ENCODE measurements around the gene MT1M.
"Not testable (repeated sequence)": the region's sequence is repeated elsewhere in the genome, so short reads cannot be mapped to it uniquely, and the experiment has no call there.

Gene MT1M

DNA sequence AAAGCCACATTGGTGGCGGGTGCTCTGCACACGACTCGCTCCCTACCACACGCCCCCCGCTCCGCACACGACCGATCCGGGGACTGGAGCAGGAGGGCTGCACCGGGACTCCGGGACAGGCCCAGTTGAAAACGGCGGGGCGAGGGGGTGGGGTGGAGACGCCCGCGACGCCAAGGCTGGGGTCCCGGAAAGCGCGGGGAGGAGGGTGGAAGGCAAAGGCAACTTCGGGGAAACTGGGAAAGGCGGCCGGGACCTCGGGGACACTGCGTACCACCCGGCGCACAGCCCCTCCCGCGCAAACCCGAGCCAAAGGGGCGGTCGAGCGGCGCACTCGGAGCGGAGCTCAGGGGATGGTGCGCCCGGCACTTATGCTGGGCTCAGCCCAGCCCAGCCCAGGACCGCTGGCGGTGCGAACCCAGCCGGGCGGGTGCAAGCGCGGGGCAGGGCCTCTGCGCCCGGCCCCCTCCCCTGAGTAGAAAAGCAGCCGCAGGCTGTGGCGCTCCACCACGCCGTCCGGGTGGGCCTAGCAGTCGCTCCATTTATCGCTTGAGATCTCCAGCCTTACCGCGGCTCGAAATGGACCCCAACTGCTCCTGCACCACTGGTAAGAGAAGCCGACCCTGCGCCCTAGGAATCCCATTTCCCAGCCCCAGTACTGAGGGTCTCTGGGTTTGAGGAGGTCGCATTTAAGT is at the start of gene MT1M:
TSS of gene MT1M (plus strand) at position 504 of the 692 bp plus-strand sequence. CDS start at position 577, 73 bp downstream.
- peak; percentile 48 for DNase-seq (ENCODE audit: low spot score)

DNA sequence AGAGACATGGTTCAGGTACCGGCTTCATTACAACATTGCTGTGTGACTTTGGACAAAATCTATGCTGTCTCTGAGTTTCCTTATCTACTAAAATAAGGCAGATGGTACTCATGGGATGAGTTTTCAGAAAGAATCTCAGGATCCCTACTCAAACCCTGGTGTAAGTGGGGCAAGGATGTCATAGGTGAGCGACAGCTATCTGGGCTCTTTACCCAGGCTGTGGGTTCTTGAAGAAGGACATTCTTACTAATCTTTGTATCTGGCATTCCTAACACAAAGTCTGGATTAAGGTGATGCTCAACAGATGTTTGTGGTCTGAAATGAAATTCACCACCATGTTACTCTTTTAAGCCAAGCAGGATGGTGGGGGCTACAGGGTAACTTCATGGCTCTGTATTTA is 49.5 kb upstream of the MT1M start:
- DNase-seq (ENCODE audit: low spot score): not testable (repeated sequence)

DNA sequence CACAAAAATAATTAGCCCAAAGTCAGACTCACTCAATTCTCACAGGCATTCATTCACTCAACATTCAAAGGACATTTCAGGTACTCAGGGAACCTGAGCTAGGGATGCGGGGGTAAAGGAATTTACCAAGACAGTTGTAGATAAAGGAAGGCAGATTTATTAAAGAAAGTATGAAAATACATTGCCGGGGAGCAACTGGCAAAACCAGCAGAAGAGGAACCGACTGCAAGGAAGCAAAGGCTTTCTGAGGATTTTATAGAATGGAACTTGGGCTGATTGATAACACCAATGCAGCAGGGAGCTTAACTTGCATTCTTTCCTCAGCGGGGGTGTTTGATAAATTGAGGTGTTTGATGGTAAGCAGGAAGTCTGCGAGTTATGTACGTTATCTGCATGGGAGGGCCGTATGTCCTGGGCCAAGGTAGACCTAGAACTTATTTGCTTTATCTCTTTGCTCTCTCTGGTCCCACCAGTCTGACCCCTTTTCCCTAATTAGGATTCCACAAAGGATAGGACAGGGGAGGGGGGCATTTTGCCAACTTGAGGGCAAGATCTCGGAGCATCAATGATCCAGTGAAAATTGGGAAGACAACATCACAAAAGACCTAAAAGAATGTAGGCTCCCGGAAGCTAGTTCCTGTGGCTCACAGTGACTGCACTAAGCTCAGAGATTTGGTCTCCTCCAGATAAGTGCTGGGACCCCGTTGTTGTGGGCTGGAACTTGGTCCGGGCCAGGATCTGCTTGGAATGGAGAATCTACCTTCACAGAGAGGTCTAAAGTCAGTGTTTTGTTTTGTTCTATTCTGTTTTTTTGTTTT is 48.9 kb upstream of the MT1M start:
- DNase-seq (ENCODE audit: low spot score): no peak

DNA sequence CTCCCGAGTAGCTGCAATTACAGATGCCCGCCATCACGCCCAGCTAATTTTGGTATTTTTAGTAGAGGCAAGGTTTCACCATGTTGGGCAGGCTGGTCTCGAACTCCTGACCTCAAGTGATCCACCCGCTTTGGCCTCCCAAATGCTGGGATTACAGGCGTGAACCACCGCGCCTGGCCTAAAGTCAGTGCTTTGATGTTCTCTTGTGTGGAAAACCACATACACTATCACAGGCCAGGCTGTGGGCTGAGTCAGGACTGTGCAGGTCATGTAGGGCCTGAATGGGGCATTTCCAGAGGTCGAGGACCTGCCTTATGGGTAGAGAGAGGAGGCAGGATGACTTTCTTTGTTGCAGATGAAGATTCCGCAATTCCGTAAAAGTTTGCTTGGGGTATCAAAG is 48.2 kb upstream of the MT1M start:
- no peak for DNase-seq (ENCODE audit: low spot score)

DNA sequence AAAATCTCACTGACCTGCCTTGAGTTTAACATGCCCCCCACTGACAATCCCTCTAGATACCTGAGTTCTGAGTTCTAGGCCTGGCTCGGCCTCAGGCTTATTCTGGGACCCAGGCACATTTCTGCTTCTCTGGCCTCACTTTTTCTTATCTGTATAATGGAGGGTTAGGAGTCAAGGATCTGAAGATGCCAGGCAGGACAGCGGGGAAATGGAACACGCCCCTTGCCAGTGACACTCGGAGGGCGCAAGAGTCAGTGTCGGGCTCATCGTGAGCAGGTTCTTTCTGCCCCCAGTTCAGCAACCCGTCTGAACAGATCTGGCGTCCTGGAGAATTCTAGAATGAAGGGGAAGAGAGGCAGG is 43.7 kb upstream of the MT1M start:
- DNase-seq (ENCODE audit: low spot score): no peak

DNA sequence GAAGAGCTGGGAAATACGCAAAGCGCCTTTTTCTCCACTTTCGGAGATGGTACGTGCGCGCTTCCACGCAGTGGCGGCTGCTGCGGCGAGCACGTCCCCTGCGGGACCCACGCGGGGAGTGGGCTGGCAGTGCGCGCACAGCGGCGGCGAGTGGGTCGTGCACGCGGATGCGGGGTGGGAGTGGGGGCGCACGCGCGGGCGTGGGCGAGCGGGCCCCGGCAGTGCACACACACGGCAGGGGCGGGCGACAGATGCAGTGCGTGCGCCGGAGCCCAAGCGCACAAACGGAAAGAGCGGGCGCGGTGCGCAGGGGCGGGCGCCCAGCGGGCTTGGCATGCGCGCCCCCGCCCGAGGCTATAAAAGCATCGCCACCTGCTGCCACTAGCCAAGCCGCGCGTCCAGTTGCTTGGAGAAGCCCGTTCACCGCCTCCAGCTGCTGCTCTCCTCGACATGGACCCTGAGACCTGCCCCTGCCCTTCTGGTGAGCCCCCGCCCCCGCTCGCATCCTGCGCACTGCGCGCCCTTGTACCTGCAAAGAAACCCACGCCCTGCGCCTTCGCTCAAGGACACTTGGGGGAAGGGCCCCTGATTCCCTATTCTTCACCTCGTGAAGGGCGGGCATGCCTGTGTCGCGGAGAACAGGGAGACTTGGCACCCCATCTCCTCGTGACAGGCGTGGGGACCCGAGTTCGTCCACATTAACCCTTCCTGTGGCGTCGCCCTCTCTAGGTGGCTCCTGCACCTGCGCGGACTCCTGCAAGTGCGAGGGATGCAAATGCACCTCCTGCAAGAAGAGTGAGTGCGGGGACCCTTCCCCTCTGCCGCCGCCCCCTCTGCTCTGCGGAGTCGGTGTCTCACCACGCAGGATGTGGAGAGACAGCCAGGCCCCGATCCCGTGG is 43.1 kb upstream of the MT1M start, which contains the start of gene MT3:
TSS of gene MT3 (plus strand) at position 388 of the 899 bp plus-strand sequence. CDS start at position 451, 63 bp downstream.
- DNase-seq (ENCODE audit: low spot score): peak; percentile 82

DNA sequence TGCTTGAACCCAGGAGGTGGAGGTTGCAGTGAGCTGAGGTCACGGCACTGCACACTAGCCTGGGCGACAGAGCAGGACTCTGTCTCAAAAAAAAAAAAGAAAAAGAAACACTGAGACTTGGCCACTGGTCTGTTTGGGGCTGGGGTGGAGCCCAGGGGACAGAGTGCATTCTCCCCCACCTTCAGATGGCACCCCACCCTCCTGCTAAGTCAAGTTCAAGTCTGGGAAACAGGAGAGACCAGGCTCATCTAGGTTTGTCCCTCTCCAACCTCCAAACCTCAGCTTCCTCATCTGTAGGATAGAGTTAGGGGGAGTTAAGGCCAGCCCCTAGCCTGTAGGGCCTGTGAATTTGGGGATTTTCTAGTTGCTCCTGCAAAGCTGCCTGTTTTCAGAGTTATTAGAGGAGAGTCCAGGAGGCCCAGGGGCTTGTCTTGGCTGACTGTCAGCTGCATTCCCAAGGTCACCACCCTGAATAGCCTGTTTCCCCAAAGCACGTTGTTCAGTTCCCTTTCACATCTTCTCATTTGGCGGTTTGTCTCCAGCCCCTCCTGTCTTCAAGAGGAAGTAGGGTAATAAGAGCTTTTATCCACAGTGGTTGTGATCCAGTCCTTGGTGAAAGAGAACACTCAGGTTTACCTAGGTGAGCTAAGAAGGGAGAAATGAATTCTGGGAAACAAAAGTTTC is 40.9 kb upstream of the MT1M start:
- DNase-seq (ENCODE audit: low spot score): no peak

DNA sequence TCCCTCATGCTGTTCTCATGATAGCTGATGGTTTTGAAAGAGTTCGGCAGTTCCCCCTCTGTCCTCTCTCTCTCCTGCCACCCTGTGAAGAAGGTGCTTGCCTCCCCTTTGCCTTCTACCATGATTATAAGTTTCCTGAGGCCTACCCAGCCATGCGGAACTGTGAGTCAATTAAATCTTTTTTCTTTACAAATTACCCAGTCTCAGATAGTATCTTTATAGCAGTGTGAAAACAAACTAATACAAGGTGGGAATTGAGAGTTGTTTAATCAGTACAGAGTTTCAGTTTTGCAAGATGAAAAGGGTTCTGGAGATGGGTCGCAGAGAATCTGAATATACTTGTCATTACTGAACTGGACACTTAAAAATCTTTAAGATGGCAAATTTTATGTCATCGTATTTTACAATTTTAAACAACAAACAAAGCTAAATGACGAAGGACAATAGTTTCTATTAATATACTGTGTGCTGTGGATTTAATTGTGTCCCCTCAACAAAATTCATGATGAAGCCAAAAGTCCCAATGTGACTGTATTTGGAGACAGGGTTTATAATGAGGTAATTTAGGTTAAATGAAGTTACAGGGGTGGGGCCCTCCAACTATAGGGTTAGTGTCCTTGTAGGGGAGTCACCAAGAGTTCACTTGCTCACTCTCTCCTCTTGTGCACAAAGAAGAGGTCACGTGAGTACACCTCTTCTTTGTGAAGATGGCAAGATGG is 38.7 kb upstream of the MT1M start:
- no peak for DNase-seq (ENCODE audit: low spot score)

DNA sequence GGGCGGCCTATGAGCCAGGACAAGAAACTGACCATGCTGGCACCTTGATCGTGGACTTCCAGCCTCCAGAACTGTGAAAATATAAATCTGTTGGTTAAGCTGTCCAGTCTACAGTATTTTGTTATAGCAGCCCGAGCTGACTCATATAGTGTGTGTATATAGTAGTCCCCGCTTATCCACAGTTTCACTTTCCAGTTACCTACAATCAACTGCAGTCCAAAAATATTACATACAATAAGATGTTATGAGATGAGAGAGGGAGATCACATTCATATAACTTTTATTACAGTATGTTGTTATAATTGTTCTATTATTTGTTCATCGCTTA is 38.2 kb upstream of the MT1M start:
- DNase-seq (ENCODE audit: low spot score): no peak

DNA sequence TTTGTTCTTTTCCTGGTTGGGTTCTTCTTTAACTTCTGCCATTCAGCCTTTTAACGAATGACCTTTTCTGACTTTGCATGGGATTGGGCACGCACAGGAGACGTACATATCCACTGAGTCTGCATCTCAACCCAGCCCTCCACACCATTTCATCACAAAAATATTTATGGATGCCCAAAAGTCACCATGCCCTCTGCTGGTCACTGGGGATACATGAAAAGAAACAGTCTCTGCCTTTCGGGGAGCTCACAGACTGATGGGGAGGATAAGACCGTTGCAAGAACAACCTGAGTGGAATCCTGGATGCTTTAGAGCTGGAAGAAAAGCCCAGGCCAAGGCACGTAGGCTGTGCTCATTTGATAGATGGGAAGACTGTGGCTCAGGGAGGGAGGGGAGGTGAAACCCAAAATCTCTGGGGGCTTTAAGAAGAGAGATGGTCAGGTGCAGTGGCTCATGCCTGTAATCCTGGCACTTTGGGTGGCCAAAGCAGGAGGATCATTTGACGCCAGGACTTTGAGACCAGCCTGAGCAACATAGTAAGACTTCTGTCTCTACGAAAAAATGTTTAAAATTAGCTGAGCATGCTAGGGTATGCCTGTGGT is 32.0 kb upstream of the MT1M start:
- DNase-seq (ENCODE audit: low spot score): peak; percentile 59

DNA sequence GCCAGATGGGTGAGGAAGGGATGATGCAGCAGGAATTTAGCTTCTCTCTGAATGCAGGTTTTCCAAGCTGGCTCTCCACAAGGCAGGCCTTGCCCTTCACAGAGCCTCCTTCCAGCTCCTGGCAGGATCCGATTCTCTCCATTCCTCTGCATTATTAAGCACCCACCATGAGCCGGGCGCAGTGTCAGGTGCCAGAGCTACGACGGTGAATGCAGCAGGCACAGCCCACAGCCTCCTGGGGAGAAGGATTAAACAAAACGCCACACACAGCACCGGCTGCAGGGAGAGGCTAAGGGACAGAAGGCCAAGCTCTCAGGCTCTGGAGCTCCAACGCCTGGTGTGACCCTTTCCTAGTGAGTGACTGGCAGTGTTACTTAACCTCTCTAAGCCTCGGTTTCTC is 31.1 kb upstream of the MT1M start:
- no peak for DNase-seq (ENCODE audit: low spot score)

DNA sequence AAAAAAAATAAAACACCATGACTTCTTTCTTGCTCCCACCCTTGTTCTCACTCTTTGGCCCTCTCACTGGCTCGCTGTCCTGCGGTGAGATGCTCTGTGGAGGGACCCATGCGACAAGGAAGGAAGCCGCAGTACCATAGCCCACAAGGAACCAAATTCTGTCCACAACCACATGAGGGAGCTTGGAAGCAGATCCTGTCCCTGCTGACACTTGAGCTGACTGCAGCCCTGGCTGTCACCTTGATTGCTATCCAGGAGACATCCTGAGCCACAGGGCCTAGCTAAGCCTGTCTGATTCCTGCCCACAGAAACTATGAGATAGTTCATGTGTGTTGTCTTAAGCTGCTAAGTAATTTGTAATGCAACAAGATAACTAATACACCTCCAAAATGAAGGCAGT is 28.9 kb upstream of the MT1M start:
- peak; percentile 54 for DNase-seq (ENCODE audit: low spot score)

DNA sequence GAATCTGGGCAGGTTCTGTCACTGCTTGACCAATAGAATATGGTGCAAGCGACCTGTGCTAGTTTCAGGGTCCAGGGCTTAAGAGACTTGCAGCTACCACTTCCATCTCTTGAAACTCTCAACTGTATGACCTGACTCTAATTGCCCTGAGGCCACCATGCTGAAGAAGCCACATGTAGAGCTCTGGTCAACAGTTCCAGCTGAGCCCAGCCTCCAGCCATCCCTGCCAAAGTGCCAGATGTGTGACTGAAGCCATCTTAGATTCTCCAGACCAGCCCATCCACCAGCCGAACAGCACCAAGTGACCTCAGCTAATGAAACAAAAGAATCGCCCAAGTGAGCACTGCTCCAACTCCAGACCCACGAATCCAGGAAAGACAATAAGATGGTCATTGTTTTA is 27.5 kb upstream of the MT1M start:
- DNase-seq (ENCODE audit: low spot score): no peak

DNA sequence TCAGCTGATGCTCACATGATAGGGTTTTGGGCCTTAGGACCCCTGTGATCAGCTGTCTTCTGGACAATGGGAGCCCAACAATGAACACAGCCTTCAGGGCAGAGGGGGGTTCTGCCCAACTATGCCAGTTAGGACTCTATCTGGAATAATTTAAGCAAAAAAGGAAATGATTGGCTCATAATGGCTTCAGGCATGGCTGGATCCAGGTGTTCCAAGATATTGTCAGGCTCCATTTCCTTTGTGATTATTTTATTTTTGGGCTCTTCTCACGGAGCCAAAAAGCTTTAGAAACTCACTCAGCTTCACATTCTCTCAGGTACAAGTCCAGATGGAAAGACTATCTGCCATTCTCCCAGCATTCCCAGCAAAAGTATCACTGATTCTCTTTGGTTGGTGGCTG is 27.0 kb upstream of the MT1M start:
- DNase-seq (ENCODE audit: low spot score): no peak

DNA sequence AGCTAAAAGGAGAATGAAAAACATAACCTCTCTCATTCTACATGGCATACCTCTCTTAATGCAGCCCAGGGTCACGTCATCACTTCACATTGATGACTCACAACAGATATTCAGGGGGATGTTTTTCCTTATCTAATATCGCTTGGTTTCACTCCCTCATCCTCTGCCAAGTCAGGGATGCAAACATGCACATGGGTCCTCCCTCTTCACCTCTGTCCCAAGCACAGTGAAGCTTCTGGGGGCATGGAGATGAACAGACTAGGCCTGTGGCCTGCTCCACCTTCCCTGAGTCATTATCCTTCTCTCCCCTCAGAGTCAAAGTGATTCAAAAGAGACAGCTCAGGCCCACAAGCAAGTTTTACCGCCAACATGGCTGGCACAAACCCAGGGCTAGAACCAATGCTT is 26.4 kb upstream of the MT1M start:
- DNase-seq (ENCODE audit: low spot score): no peak

DNA sequence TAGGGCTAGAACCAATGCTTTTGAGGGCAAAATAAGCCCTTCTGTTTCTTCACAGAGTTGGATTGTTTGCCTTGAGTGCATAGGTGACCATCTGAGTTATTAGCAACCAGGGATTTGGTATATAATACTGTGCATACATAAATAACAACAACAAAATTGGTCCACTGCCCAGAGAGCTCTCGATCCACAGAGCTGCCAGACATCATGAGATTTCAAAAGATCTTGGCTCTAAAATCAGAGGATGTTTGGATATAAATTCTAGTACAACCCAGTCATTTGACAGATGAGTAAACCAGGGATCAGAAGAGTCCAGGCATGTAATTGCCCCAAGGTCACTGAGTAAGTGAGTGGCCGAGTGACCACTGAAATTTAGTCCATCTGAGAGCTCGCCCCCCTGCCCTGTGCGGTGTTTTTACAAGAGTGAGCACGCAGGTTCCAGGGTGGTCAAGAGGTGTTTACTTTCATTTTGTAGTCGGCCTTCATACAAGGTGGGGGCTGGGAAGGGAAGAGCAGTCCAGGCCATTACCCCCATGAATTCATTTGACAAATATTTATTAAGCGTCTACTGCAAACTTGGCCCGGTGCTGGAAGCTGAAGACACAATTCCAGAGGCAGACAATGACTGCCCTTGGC is 25.9 kb upstream of the MT1M start:
- DNase-seq (ENCODE audit: low spot score): no peak

DNA sequence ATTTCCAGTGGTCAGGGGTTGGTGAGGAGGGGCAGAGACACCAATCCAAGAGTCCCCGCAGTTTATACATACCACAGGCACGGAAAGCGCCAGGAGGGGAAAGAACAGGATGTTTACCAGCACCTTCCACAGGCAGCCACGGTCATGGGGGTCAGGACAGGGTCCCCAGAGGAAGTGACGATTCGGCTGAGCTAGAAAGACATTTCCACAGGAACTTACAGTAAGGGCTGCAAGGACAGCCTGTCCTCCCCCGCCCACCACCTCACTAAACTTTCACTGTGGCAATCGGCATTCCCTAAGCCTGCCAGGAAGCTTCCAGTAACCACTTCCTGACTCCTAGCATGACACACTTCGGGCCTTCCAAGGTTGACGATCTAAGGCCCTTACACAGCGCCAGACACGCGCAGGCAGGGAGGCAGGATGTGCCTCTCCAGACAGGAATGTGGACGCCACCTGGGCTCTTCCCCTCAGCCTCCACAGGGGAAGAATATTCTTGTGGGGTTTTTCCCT is 25.3 kb upstream of the MT1M start:
- peak; percentile 33 for DNase-seq (ENCODE audit: low spot score)

DNA sequence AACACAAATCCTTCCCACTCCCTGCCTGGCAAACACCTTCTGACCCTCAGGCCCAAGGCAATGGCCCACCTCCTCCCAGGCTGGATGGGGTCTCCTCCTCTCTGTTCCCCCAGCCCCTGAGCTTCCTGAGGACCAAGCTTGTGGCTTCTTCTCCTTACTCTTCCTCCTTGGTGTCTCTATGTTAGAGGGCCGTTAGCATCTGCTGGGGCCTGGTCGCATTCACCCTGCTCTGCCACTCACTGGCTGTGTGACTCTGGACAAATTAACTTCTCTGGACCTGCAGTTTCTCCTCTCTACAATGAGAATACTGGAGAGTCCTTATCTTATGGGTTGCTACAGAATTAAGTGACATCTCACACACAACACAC is 24.8 kb upstream of the MT1M start:
- DNase-seq (ENCODE audit: low spot score): no peak

DNA sequence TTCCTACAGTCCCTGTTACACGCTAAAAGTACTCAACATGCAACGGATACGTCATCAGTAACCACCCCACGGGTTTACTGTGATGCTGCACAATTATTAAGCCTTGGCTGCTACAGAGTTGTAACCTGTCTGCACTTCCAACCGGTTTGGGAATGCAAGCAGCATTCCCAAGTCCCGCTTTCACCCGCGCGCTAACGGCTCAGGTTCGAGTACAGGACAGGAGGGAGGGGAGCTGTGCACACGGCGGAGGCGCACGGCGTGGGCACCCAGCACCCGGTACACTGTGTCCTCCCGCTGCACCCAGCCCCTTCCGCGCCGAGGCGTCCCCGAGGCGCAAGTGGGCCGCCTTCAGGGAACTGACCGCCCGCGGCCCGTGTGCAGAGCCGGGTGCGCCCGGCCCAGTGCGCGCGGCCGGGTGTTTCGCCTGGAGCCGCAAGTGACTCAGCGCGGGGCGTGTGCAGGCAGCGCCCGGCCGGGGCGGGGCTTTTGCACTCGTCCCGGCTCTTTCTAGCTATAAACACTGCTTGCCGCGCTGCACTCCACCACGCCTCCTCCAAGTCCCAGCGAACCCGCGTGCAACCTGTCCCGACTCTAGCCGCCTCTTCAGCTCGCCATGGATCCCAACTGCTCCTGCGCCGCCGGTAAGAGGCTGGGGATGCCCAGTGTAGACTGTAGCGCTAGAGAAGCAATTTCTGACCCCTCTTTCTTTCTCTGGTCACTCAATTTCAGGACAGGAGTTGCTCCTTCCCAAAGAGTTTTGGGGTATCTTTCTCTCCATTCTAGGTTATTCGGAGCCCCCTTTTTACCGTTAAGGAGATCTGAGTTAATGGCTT is 24.2 kb upstream of the MT1M start, which contains the start of gene MT2A:
TSS of gene MT2A (plus strand) at position 542 of the 833 bp plus-strand sequence. CDS start at position 614, 72 bp downstream.
- DNase-seq (ENCODE audit: low spot score): peak; percentile 95

Data from iPS-NIHi11 (cell line).